GM21529 (cell line): ENCODE measurements around the gene GCN1.
A peak's percentile ranks its signal among the peaks of the same experiment; 100 is the strongest.
"Not testable (repeated sequence)": the region's sequence is repeated elsewhere in the genome, so short reads cannot be mapped to it uniquely, and the experiment has no call there.

Experiments
- ATAC-seq: cut with Tn5 transposase; IDR thresholded peaks from one replicate; pipeline ENCODE4 v1.9.1; 2021; ENCODE audit not compliant: unreplicated experiment

Gene GCN1

GRCh38 chr12:120214626-120215356, 20.3 kb upstream of the GCN1 start:
- ATAC-seq: no peak

- ATAC-seq: no peak
Observed at GRCh38 chr12:120213758-120214157, 19.2 kb upstream of the GCN1 start.

GRCh38 chr12:120213182-120213581, 18.7 kb upstream of the GCN1 start:
- ATAC-seq: not testable (repeated sequence)

- ATAC-seq: no peak
Observed at GRCh38 chr12:120212301-120212700, 17.8 kb upstream of the GCN1 start.

GRCh38 chr12:120211904-120212283, 17.4 kb upstream of the GCN1 start:
- ATAC-seq: no peak

GRCh38 chr12:120211243-120211903, 16.9 kb upstream of the GCN1 start:
- no peak for ATAC-seq

- ATAC-seq: no peak
Observed at GRCh38 chr12:120209851-120210250, 15.3 kb upstream of the GCN1 start.

GRCh38 chr12:120207227-120207626, 12.7 kb upstream of the GCN1 start:
- ATAC-seq: no peak

- not testable (repeated sequence) for ATAC-seq
Observed at GRCh38 chr12:120206781-120207180, 12.3 kb upstream of the GCN1 start.

GRCh38 chr12:120206228-120206627, 11.7 kb upstream of the GCN1 start:
- no peak for ATAC-seq

- ATAC-seq: no peak
Observed at GRCh38 chr12:120204171-120204570, 9.7 kb upstream of the GCN1 start.

- ATAC-seq: no peak
Observed at GRCh38 chr12:120200364-120200800, 5.9 kb upstream of the GCN1 start.

- ATAC-seq: no peak
Observed at GRCh38 chr12:120199595-120200306, 5.2 kb upstream of the GCN1 start.

- no peak for ATAC-seq
Observed at GRCh38 chr12:120199025-120199424, 4.5 kb upstream of the GCN1 start.

- ATAC-seq: no peak
Observed at GRCh38 chr12:120197542-120197887, 3.0 kb upstream of the GCN1 start.

- ATAC-seq: not testable (repeated sequence)
Observed at GRCh38 chr12:120196817-120197541, 2.5 kb upstream of the GCN1 start.

GRCh38 chr12:120196363-120196762, 1.8 kb upstream of the GCN1 start:
- no peak for ATAC-seq

GRCh38 chr12:120194226-120194533, 335 bp downstream of the GCN1 start:
- ATAC-seq: peak; percentile 23

- not testable (repeated sequence) for ATAC-seq
Observed at GRCh38 chr12:120193286-120193685, 1.2 kb downstream of the GCN1 start.

GRCh38 chr12:120190985-120191480, 3.5 kb downstream of the GCN1 start:
- ATAC-seq: no peak

GRCh38 chr12:120190386-120190785, 4.1 kb downstream of the GCN1 start:
- no peak for ATAC-seq
